Measurements from ENCODE around the gene IPO8.

Gene IPO8

DNA sequence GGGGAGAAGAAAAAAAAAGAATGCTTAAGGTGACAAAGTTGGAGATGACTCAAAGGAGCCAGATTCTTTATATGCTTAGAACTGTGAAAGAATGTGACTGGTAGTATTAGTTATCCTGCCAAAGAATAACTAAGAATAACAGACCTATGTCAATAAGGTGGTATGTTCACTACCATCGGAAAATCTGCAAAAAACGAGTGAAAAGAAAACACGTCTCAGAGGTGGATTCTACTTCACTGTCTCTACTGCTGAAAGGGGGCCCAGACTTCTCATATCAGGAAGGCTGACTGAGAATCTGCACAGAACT is 64.7 kb downstream of the IPO8 start:
- Histone ChIP-seq H3K9ac (ENCODE audit: low read length) (no peak overlapping the region), H2AFZ (ENCODE audit: low read length) (no peak overlapping the region), H3K27ac (ENCODE audit: low read length) (no peak overlapping the region), H4K20me1 (ENCODE audit: insufficient read depth, low read length) (no peaks in the 10 kb centered on the region), H3K27me3 (replicated peaks; ENCODE audit: insufficient read depth, low read length) (no peaks in the 10 kb centered on the region), H3K4me2 (ENCODE audit: low read depth, low read length) (no peak overlapping the region), H3K9me2 (replicated peaks; ENCODE audit: insufficient read depth, low read length) (no peaks in the 10 kb centered on the region), H3K9me3 (replicated peaks; ENCODE audit: insufficient read depth, low read length) (no peaks in the 10 kb centered on the region), H3F3A (ENCODE audit: insufficient read depth, low read length) (no peaks in the 10 kb centered on the region), H3K4me1 (ENCODE audit: low read length) (no peaks in the 10 kb centered on the region), H3K79me2 (ENCODE audit: low read length) (no peaks in the 10 kb centered on the region), H3K36me3 (replicated peaks; ENCODE audit: insufficient read depth, low read length) (peaks cover 8% of the 10 kb centered on the region; the same call in 1 of the 2 replicates), H3K4me3 (ENCODE audit: low read length) (no peak overlapping the region)
- DNase-seq: no peak
- TF ChIP-seq EZH2 (optimal IDR thresholded peaks at IDR 0.05; ENCODE audit: low read depth, low read length) (no peak), EZH2phosphoT487 (IDR thresholded peaks at IDR 0.05; ENCODE audit: low read length) (no peak)
- TF ChIP-seq, protein P1, sequence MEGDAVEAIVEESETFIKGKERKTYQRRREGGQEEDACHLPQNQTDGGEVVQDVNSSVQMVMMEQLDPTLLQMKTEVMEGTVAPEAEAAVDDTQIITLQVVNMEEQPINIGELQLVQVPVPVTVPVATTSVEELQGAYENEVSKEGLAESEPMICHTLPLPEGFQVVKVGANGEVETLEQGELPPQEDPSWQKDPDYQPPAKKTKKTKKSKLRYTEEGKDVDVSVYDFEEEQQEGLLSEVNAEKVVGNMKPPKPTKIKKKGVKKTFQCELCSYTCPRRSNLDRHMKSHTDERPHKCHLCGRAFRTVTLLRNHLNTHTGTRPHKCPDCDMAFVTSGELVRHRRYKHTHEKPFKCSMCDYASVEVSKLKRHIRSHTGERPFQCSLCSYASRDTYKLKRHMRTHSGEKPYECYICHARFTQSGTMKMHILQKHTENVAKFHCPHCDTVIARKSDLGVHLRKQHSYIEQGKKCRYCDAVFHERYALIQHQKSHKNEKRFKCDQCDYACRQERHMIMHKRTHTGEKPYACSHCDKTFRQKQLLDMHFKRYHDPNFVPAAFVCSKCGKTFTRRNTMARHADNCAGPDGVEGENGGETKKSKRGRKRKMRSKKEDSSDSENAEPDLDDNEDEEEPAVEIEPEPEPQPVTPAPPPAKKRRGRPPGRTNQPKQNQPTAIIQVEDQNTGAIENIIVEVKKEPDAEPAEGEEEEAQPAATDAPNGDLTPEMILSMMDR (IDR thresholded peaks at IDR 0.05; ENCODE audit: low read length): no peak

DNA sequence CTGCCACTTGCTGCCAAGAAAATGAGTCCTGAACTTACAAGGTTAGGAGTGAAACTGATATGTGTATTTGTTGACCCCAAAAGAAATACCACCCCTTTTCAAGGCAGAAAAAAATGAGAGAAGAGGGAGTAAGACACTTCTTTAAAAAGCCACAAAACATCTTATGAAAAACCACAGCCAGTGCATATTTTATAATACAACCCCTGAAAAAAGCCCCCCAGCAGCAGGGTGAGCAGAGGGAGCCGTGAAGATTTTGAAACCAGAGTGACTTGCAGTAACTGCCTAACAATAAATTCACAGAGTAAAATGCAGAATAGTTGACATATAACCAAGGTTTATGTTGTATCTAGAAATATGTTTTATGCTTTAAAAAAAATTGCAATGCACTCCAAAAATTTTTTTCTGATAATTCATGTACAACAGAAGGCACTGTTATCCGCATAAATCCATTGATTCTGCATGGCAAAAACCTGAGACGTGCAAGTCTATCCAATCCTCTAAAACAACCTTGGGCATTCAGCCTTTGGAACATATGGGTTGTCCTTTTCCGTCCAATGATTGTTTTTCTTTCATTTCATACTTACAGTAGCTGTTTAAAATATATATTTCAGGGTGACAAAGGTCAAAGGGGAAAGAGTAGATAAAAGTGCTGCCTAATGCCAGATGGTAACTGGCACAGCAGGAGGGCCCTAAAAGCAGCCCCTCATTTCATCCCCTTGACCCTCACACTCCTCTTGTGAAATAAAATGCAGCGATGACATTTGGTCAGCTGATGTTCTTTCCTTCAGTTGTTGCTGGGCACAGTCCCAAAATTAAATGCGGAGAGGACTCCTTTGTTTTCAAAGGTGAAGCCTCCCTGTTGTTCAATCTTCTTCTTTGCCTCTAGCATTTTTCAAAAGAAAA is 65.3 kb downstream of the IPO8 start:
- H3K79me2 ChIP-seq (ENCODE audit: low read length): no peaks in the 10 kb centered on the region
- no peaks in the 10 kb centered on the region for H3K27me3 ChIP-seq (replicated peaks; ENCODE audit: insufficient read depth, low read length)
- no peak overlapping the region for H3K9ac ChIP-seq (ENCODE audit: low read length)
- H3K36me3 ChIP-seq (replicated peaks; ENCODE audit: insufficient read depth, low read length): peaks cover 8% of the 10 kb centered on the region; the same call in 1 of the 2 replicates
- TF ChIP-seq, protein P1 (IDR thresholded peaks at IDR 0.05; ENCODE audit: low read length): no peak
- TF ChIP-seq EZH2phosphoT487 (IDR thresholded peaks at IDR 0.05; ENCODE audit: low read length): no peak
- no peak for TF ChIP-seq EZH2 (optimal IDR thresholded peaks at IDR 0.05; ENCODE audit: low read depth, low read length)
- no peaks in the 10 kb centered on the region for H3K9me2 ChIP-seq (replicated peaks; ENCODE audit: insufficient read depth, low read length)
- H3K4me1 ChIP-seq (ENCODE audit: low read length): no peaks in the 10 kb centered on the region
- H2AFZ ChIP-seq (ENCODE audit: low read length): no peak overlapping the region
- no peaks in the 10 kb centered on the region for H4K20me1 ChIP-seq (ENCODE audit: insufficient read depth, low read length)
- H3F3A ChIP-seq (ENCODE audit: insufficient read depth, low read length): no peaks in the 10 kb centered on the region
- no peak for DNase-seq
- H3K9me3 ChIP-seq (replicated peaks; ENCODE audit: insufficient read depth, low read length): no peaks in the 10 kb centered on the region
- H3K27ac ChIP-seq (ENCODE audit: low read length): no peak overlapping the region
- H3K4me3 ChIP-seq (ENCODE audit: low read length): no peak overlapping the region
- H3K4me2 ChIP-seq (ENCODE audit: low read depth, low read length): no peak overlapping the region

DNA sequence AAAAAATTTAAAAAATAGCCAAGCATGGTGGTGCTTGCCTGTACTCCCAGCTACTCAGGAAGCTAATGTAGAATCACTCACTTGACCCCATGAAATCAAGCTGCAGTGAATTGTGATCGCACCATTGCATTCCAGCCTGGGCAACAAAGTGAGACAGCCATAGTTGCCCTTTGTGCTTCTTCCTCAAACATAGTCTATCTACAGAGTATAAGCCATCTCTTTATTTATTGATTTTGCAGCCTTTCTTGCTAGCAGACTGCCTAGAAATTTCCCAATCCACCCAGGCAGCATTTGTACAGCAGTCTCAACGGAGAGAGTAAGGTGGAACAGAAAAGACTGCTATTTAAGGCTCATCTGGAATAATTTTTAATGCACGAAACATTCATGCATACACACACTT is 68.8 kb downstream of the IPO8 start:
- H3K79me2 ChIP-seq (ENCODE audit: low read length): no peaks in the 10 kb centered on the region
- H3K4me2 ChIP-seq (ENCODE audit: low read depth, low read length): no peak overlapping the region
- no peaks in the 10 kb centered on the region for H3K9me2 ChIP-seq (replicated peaks; ENCODE audit: insufficient read depth, low read length)
- no peaks in the 10 kb centered on the region for H3F3A ChIP-seq (ENCODE audit: insufficient read depth, low read length)
- H3K27ac ChIP-seq (ENCODE audit: low read length): no peak overlapping the region
- no peak overlapping the region for H3K9ac ChIP-seq (ENCODE audit: low read length)
- H3K4me3 ChIP-seq (ENCODE audit: low read length): no peak overlapping the region
- H3K27me3 ChIP-seq (replicated peaks; ENCODE audit: insufficient read depth, low read length): no peaks in the 10 kb centered on the region
- H2AFZ ChIP-seq (ENCODE audit: low read length): no peak overlapping the region
- no peaks in the 10 kb centered on the region for H3K9me3 ChIP-seq (replicated peaks; ENCODE audit: insufficient read depth, low read length)
- H3K4me1 ChIP-seq (ENCODE audit: low read length): no peaks in the 10 kb centered on the region
- H3K36me3 ChIP-seq (replicated peaks; ENCODE audit: insufficient read depth, low read length): 0 out of 2 replicates have a peak, but pooled peaks cover 3% of the 10 kb centered on the region
- no peak for DNase-seq
- TF ChIP-seq EZH2phosphoT487 (IDR thresholded peaks at IDR 0.05; ENCODE audit: low read length) (no peak), EZH2 (optimal IDR thresholded peaks at IDR 0.05; ENCODE audit: low read depth, low read length) (no peak)
- TF ChIP-seq, protein P1 (IDR thresholded peaks at IDR 0.05; ENCODE audit: low read length): no peak
- no peaks in the 10 kb centered on the region for H4K20me1 ChIP-seq (ENCODE audit: insufficient read depth, low read length)
